Coronary artery (tissue), 2 donors: ENCODE measurements around the gene EHMT1.

ENCODE experiments used
- DNase-seq: peaks from one replicate; pipeline ENCODE4 v3.0.0-alpha.2; 2017; ENCODE audit warnings: low spot score
- H3K27ac ChIP-seq, 2 donors: fragments of 200-600 bp; sonication (generic); one replicate each; pipeline ENCODE4 v1.5.1; 2016 to 2019
- H3K4me3 ChIP-seq: fragments of 200-600 bp; sonication (generic); 2 replicates; pipeline ENCODE4 v1.5.1; 2016; ENCODE audit warnings: mild to moderate bottlenecking, moderate library complexity
- TF ChIP-seq, protein P1 (sequence below): fragments of 200-600 bp; sonication (generic); IDR thresholded peaks from one replicate; pipeline ENCODE4 v1.5.1; 2019; ENCODE audit warnings: antibody characterized with exemption

The EHMT1 gene

DNA sequence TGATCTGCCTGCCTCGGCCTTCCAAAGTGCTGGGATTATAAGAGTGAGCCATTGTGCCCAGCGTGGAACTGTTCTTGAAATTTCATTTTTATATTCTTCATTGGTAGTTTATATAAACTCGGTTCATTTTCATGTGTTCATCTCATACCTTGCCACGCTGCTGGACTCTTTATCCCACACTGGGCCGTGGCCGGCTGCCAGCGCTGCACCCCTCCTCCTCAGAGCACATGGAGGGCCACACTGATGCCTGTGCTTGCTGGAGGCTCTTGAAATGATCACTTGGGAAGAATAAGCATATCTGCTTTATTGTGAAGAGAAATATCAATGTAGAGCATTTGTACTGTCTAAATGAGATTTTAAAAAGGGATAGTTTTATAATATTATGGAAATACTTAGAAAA is 69.5 kb downstream of the EHMT1 start:
- no peak overlapping the region for H3K27ac ChIP-seq
- H3K4me3 ChIP-seq: no peak overlapping the region
- DNase-seq: no peak
- TF ChIP-seq, protein P1, sequence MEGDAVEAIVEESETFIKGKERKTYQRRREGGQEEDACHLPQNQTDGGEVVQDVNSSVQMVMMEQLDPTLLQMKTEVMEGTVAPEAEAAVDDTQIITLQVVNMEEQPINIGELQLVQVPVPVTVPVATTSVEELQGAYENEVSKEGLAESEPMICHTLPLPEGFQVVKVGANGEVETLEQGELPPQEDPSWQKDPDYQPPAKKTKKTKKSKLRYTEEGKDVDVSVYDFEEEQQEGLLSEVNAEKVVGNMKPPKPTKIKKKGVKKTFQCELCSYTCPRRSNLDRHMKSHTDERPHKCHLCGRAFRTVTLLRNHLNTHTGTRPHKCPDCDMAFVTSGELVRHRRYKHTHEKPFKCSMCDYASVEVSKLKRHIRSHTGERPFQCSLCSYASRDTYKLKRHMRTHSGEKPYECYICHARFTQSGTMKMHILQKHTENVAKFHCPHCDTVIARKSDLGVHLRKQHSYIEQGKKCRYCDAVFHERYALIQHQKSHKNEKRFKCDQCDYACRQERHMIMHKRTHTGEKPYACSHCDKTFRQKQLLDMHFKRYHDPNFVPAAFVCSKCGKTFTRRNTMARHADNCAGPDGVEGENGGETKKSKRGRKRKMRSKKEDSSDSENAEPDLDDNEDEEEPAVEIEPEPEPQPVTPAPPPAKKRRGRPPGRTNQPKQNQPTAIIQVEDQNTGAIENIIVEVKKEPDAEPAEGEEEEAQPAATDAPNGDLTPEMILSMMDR: no peak

DNA sequence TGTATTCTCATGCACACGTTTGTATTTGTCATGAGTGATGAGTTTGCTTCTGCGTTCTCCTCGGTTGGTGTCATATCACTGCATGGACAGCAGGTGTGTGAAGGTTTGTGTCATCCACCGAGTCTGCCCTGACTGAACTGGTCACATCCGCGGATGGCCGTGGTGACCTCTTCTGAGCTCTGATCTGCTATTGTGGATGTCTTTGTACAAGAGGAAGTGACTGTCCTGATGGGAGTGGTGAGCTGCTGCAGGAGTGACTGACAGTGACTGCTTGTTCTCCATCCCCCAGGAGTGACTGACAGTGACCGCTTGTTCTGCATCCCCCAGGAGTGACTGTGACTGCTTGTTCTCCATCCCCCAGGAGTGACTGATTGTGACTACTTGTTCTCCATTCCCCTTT is 69.9 kb downstream of the EHMT1 start:
- DNase-seq: no peak

DNA sequence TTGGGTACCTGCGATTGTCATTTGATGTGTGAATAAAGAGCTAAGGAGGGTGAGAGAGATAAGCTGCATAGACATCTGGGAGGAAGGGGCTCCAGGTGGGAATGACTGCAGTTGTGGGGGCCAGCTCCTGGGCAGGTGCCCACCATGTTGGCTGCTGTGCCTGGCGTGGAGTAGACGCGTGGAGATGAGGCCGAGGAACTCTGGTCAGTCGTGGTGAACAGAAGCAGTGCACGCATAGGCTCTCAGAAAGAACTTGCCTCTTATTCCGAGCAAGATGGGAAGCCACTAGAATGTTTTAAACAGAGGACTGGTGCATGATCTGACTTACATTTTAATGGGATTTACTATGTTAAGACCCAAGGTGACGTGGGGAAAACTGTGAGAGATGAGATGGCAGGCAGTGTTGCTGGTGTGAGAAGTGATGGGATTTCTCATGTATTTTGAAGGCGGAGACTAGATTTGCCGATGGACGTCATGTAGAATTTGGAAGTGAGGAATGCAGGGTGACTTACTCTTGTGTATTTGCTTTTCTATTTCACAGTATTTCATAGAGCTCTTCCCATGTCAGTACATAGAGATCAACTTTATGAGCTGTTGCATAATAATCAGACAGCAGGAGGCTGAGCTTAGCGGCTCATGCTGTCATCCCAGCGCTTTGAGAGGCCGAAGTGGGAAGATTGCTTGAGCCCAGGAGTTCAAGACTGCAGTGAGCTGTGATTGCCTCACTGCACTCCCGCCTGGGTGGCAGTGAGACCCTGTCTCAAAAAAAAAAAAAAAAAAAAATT is 71.1 kb downstream of the EHMT1 start:
- no peak overlapping the region for H3K27ac ChIP-seq
- no peak for DNase-seq
- H3K4me3 ChIP-seq: no peak overlapping the region
- TF ChIP-seq, protein P1: no peak

More for the DNA sequence above, 69.9 kb downstream of the EHMT1 start:
- TF ChIP-seq, protein P1: no peak
- Histone ChIP-seq H3K27ac (no peak overlapping the region), H3K4me3 (no peak overlapping the region)

DNA sequence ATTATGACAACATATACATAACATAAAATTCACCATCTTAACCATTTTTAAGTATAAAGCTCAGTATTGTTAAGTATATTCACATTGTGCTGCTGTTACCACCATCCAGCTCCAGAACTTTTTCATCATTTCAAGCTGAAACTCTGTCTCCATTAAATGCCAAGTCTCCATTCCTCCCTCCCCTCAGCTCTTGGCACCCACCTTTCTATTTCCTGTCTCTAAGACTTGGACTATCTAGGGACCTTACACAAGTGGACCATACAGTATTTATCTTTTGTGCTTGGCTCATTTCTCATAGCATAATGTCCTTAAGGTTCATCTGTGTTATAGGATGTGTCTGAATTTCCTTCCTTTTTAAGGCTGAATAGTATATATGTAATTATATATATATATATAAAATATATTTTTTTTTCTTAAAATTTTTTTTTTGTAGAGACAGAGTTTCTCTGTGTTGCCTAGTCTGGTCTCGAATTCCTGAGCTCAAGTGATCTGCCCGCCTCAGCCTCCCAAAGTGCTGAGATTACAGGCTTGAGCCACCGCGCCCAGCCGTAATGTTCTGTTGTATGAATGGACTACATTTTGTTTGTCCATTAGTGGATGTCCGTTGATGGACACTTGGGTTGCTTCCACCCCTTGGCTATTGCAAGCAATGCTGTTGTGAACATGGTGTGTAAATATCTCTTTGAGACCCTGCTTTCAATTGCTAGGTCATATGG is 72.3 kb downstream of the EHMT1 start:
- DNase-seq: no peak
- no peak overlapping the region for H3K4me3 ChIP-seq
- TF ChIP-seq, protein P1: no peak
- H3K27ac ChIP-seq: no peak overlapping the region

DNA sequence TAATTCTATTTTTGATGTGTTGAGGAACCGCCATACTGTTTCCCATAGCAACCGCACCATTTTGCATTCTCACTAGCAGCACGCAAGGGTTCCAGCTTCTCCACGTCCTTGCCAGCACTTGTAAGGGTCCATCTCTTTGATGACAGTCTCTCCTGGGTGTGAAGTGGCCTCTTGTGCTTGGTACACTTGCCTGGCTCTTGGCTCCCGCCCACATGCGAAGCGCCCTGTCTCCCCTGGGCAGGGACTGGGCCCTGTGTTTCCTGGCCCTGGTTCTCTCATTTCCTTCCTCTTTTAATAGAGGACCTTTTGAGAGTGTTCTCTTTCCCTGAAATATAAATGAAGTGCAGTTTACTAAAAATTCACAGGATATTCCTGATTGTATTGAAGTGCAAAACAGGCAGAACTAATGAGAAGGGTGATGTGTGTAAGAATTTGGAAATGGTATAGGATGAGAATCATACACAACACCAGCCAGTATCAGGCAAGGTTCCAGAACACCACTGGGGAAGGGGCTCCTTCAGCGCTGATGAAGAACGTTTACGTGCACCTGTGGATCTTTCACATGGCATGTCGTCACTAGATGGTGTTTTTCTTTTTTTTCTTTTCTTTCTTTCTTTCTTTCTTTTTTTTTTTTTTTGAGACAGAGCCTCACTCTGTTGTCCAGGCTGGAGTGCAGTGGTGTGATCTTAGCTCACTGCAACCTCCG is 73.0 kb downstream of the EHMT1 start:
- H3K4me3 ChIP-seq: no peak overlapping the region
- no peak for DNase-seq
- TF ChIP-seq, protein P1: no peak
- H3K27ac ChIP-seq: no peak overlapping the region

DNA sequence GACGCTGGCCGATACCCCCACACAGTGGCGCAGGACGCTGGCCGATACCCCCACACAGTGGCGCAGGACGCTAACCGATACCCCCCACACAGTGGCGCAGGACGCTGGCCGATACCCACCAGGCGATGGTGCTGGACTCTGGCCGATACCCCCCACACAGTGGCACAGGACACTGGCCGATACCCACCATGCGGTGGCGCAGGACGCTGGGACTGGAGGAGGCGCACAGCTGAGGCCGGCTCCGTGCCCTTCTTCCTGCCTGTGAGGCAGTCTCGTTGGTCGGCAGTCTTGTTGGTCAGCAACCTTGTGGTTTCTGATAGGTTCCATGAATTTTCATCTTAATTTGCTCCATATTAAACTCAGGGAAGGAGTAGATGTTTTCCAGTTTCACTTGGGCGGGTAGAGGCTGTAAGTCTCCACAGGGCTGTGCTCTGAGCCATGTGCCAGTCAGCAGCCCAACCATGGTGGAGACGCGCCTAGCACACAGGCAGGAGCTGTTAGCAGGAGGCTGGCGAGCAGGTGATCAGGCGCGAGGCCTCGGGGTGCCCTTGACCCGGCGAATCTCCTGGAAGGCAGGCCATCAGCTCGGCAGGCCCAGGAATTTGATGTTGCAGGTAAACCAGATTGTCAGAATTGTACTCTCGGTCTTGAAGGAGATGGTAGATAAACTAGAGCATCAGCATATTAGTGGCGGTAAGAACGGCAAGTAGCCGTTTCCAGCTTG is 75.6 kb downstream of the EHMT1 start:
- DNase-seq: no peak
- Histone ChIP-seq H3K4me3 (no peak overlapping the region), H3K27ac (no peak overlapping the region)
- TF ChIP-seq, protein P1: no peak
